Fibroblast of the aortic adventitia (primary cell): ENCODE measurements around the gene SLC22A12. TPM values are rescaled to one million over a fixed set of nuclear protein-coding genes. Genes with fewer than 3 reads are reported as not detected.

Experiments
- DNase-seq: peaks from one replicate; pipeline ENCODE4 v3.0.0-alpha.2; 2010; ENCODE audit warnings: low read depth
- H3K4me3 ChIP-seq: 2 replicates; pipeline ENCODE4 v1.5.1; 2011; ENCODE audit warnings: low read depth, mild to moderate bottlenecking, control low read depth, low read length, moderate library complexity
- CTCF ChIP-seq: IDR thresholded peaks from 2 replicates; pipeline ENCODE4 v1.5.1; 2011; ENCODE audit warnings: mild to moderate bottlenecking, low read length, control low read depth, inconsistent platforms; ENCODE audit not compliant: insufficient read depth
- total RNA-seq: library from RNA; depleted of rRNA; stranded (reverse); fragments of >200 nt; gene quantifications from 2 replicates; pipeline ENCODE4 v1.2.3, GENCODE V29; 2012; ENCODE audit warnings: low replicate concordance

Gene SLC22A12
- total RNA-seq, 1 donor, result not detected

GRCh38 chr11:64629796-64630562 lies 39.0 kb downstream of the SLC22A12 start:
- H3K4me3 ChIP-seq, result no peak overlapping the region
- peak; percentile 4 for TF ChIP-seq CTCF
- DNase-seq, result no peak

GRCh38 chr11:64631675-64632074 lies 40.7 kb downstream of the SLC22A12 start:
- H3K4me3 ChIP-seq, result no peak overlapping the region
- no peak for DNase-seq
- no peak for TF ChIP-seq CTCF

- H3K4me3 ChIP-seq, result no peak overlapping the region
- TF ChIP-seq CTCF, result no peak
- DNase-seq, result no peak
Observed at GRCh38 chr11:64632237-64632636, 41.2 kb downstream of the SLC22A12 start.

GRCh38 chr11:64632654-64633053 lies 41.6 kb downstream of the SLC22A12 start:
- no peak overlapping the region for H3K4me3 ChIP-seq
- no peak for DNase-seq
- TF ChIP-seq CTCF, result no peak

- DNase-seq, result no peak
- H3K4me3 ChIP-seq, result no peak overlapping the region
- TF ChIP-seq CTCF, result no peak
Observed at GRCh38 chr11:64633555-64634159, 42.6 kb downstream of the SLC22A12 start.

- H3K4me3 ChIP-seq, result no peak overlapping the region
- TF ChIP-seq CTCF, result no peak
Observed at GRCh38 chr11:64637334-64638017, 46.5 kb downstream of the SLC22A12 start.

More at GRCh38 chr11:64637334-64638017, 46.5 kb downstream of the SLC22A12 start:
- DNase-seq, result no peak
